Thymus (tissue), 11 donors: Measurements from ENCODE around the gene SFI1. TPM values are rescaled to one million over a fixed set of nuclear protein-coding genes. Genes with fewer than 3 reads are reported as not detected.
"Not testable (repeated sequence)": the region's sequence is repeated elsewhere in the genome, so short reads cannot be mapped to it uniquely, and the experiment has no call there.

Source experiments
- DNase-seq, 9 donors: peaks; one replicate each; pipeline ENCODE4 v3.0.0-alpha.2; 2013; ENCODE audit warnings: low spot score in 9 of 9, low read depth in 6 of 9, missing footprints in 1 of 9
- H3K27ac ChIP-seq, 2 donors: one replicate each; pipeline ENCODE4 v1.5.1; 2013; ENCODE audit warnings: control low read depth in 1 of 2, low read depth in 1 of 2, low read length in 1 of 2, mild to moderate bottlenecking in 1 of 2, moderate library complexity in 1 of 2
- H3K27me3 ChIP-seq, 2 donors: one replicate each; pipeline ENCODE4 v1.5.1; 2013; ENCODE audit warnings: low read length in 1 of 2; ENCODE audit not compliant: control insufficient read depth in 2 of 2, insufficient read depth in 1 of 2
- H3K36me3 ChIP-seq, 2 donors: one replicate each; pipeline ENCODE4 v1.5.1; 2013; ENCODE audit warnings: low read length in 1 of 2, mild to moderate bottlenecking in 1 of 2, moderate library complexity in 1 of 2; ENCODE audit not compliant: control insufficient read depth in 2 of 2, insufficient read depth in 2 of 2
- H3K4me1 ChIP-seq, 2 donors: one replicate each; pipeline ENCODE4 v1.5.1; 2013; ENCODE audit warnings: low read length in 2 of 2; ENCODE audit not compliant: control insufficient read depth in 2 of 2, insufficient read depth in 2 of 2
- H3K4me3 ChIP-seq, 2 donors: one replicate each; pipeline ENCODE4 v1.5.1; 2013; ENCODE audit warnings: low read length in 2 of 2, control low read depth in 1 of 2, mild to moderate bottlenecking in 1 of 2
- H3K9me3 ChIP-seq, 2 donors: one replicate each; pipeline ENCODE4 v1.5.1; 2013; ENCODE audit warnings: low read length in 1 of 2, mild to moderate bottlenecking in 1 of 2; ENCODE audit not compliant: control insufficient read depth in 2 of 2, insufficient read depth in 1 of 2
- WGBS: extraction: QIAGEN DNeasy Blood & Tissue Kit; methylation state at CpG from one replicate; pipeline ENCODE4 v1.1.7; 2013; 5-methylcytosine and 5-hydroxymethylcytosine counted together
- polyA plus RNA-seq: library from polyadenylated mRNA; stranded (reverse); fragments of 200-250 nt; gene quantifications from one replicate; pipeline ENCODE4 v1.2.3, GENCODE V29; 2013
- total RNA-seq: library from RNA; stranded (reverse); fragments of 120-200 nt; gene quantifications from one replicate; pipeline ENCODE4 v1.2.4, GENCODE V29; 2013
- donor health status: healthy.

Gene SFI1
- total and polyA plus RNA-seq, 2 donors: 21.6 to 116 TPM

- WGBS: 35% methylated on average over 10 of the region's 10 CpGs
- Histone ChIP-seq H3K27ac (peak overlapping the region; percentile 87 to 97), H3K4me3 (peak overlapping the region; percentile 60 to 62)
Measured at GRCh38 chr22:31497148-31497938, 1.0 kb downstream of the SFI1 start.

GRCh38 chr22:31501738-31502137 lies 5.4 kb downstream of the SFI1 start:
- 75% methylated on average over 2 of the region's 2 CpGs for WGBS
- no peak for DNase-seq
- Histone ChIP-seq H3K9me3 (no peaks in the 10 kb centered on the region), H3K27ac (no peak overlapping the region), H3K4me1 (peaks cover 5 to 6% of the 10 kb centered on the region in 2 donors), H3K36me3 (peaks cover 5 to 7% of the 10 kb centered on the region in 2 donors), H3K4me3 (no peak overlapping the region), H3K27me3 (no peaks in the 10 kb centered on the region)

More at GRCh38 chr22:31497148-31497938, 1.0 kb downstream of the SFI1 start:
- Histone ChIP-seq H3K36me3 (peaks cover 3 to 4% of the 10 kb centered on the region in 2 donors), H3K27me3 (no peaks in the 10 kb centered on the region), H3K9me3 (no peaks in the 10 kb centered on the region), H3K4me1 (peaks cover 6 to 16% of the 10 kb centered on the region in 2 donors)
- DNase-seq: peak in 6 of 9 donors; percentile 23 to 71 (median 36)

GRCh38 chr22:31503211-31503964 lies 7.1 kb downstream of the SFI1 start:
- no peak overlapping the region for H3K27ac ChIP-seq
- H3K36me3 ChIP-seq: peaks cover 5 to 7% of the 10 kb centered on the region in 2 donors
- no peaks in the 10 kb centered on the region for H3K4me1 ChIP-seq
- no peak for DNase-seq
- H3K4me3 ChIP-seq: no peak overlapping the region
- H3K27me3 ChIP-seq: no peaks in the 10 kb centered on the region
- WGBS: 94% methylated on average over 14 of the region's 14 CpGs
- no peaks in the 10 kb centered on the region for H3K9me3 ChIP-seq

- Histone ChIP-seq H3K4me1 (no peaks in the 10 kb centered on the region), H3K27ac (no peak overlapping the region), H3K9me3 (no peaks in the 10 kb centered on the region), H3K4me3 (no peak overlapping the region), H3K36me3 (peaks cover 10 to 11% of the 10 kb centered on the region in 2 donors), H3K27me3 (no peaks in the 10 kb centered on the region)
- WGBS: 96% methylated on average over 4 of the region's 4 CpGs
- no peak for DNase-seq
Measured at GRCh38 chr22:31504282-31504681, 7.9 kb downstream of the SFI1 start.

DNA sequence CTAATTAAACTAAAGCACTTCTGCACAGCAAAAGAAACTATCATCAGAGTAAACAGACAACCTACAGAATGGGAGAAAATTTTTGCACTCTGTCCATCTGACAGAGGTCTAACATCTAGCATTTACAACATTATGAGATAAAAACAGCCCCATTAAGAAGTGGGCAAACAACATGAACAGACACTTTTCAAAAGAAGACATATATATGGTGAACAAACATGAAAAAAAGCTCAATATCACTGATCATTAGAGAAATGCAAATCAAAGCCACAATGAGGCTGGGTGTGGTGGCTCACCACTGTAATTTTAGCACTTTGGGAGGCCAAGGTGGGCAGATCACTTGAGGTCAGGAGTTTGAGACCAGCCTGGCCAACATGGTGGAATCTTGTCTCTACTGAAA lies 11.2 kb downstream of the SFI1 start:
- H3K4me3 ChIP-seq, H3K4me1 ChIP-seq, H3K27me3 ChIP-seq, H3K9me3 ChIP-seq, DNase-seq, H3K27ac ChIP-seq: not testable (repeated sequence)
- peaks cover 18 to 19% of the 10 kb centered on the region in 2 donors for H3K36me3 ChIP-seq

DNA sequence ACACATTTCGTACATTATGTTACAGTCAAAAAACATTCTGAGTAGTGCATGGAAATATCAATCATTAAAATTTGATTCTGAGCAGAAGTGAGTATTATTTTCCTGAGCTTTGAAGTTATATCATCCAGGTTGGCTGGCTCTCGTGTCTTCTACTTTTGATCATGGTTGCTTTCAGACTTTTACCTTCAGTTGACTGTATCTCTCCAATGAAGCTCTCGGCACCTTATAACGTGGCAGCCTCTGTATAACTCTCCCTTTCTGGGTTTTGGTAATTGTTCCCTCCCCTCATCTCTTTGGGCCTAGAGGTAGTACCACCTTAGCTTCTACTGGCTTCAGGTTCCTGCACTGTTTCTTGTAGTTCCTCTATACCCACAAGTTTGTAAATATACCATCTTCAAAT lies 12.2 kb downstream of the SFI1 start:
- Histone ChIP-seq H3K4me3 (no peak overlapping the region), H3K4me1 (no peaks in the 10 kb centered on the region), H3K36me3 (peaks cover 18 to 24% of the 10 kb centered on the region in 2 donors), H3K27ac (no peak overlapping the region), H3K9me3 (no peaks in the 10 kb centered on the region), H3K27me3 (no peaks in the 10 kb centered on the region)
- WGBS: 95% methylated on average over 4 of the region's 4 CpGs
- DNase-seq: no peak

DNA sequence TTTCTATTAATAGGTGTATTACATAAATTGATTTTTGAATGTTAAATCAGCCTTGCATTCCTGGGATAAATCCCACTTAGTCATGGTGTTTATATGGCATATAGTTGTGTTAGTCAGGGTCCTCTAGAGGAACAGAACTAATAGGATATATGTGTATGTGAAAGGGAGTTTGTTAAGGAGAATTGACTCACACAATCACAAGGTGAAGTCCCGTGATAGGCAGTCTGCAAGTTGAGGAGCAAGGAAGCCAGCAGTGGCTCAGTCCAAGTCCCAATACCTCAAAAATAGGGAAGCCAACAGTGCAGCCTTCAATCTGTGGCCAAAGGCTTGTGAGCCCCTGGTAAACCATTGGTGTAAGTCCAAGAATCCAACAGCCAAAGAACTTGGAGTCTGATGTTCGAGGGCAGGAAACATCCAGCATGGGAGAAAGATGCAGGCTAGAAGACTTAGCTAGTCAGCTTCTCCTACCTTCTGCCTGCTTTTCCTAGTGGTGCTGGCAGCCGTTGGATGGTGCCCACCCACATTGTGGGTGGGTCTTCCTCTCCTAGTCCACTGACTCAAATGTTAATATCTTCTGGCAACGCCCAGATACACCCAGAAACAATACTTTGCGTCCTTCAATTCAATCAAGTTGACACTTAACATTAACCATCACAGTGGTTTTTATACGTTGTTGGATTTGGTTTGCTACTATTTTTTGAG lies 12.9 kb downstream of the SFI1 start:
- WGBS: 96% methylated on average over 6 of the region's 6 CpGs
- no peak overlapping the region for H3K4me3 ChIP-seq
- peaks cover 21 to 24% of the 10 kb centered on the region in 2 donors for H3K36me3 ChIP-seq
- no peaks in the 10 kb centered on the region for H3K4me1 ChIP-seq
- H3K27ac ChIP-seq: no peak overlapping the region
- no peaks in the 10 kb centered on the region for H3K9me3 ChIP-seq
- H3K27me3 ChIP-seq: no peaks in the 10 kb centered on the region
- no peak for DNase-seq

- Histone ChIP-seq H3K27ac (no peak overlapping the region), H3K4me1 (no peaks in the 10 kb centered on the region), H3K4me3 (no peak overlapping the region), H3K36me3 (peaks cover 11 to 12% of the 10 kb centered on the region in 2 donors), H3K9me3 (no peaks in the 10 kb centered on the region), H3K27me3 (no peaks in the 10 kb centered on the region)
- 94% methylated on average over 4 of the region's 4 CpGs for WGBS
- no peak for DNase-seq
Measured at GRCh38 chr22:31520051-31520450, 23.7 kb downstream of the SFI1 start.

GRCh38 chr22:31524132-31524531 lies 27.8 kb downstream of the SFI1 start:
- H3K27ac ChIP-seq, DNase-seq, H3K27me3 ChIP-seq, H3K4me1 ChIP-seq, H3K4me3 ChIP-seq, H3K9me3 ChIP-seq: not testable (repeated sequence)
- H3K36me3 ChIP-seq: peaks cover 12 to 13% of the 10 kb centered on the region in 2 donors
- 94% methylated on average over 5 of the region's 5 CpGs for WGBS
